ENCODE results near the gene EPHB6.

GRCh38 chr7:142918901-142919300, 64.0 kb downstream of the EPHB6 start:
- TF ChIP-seq CTCF (conservative IDR thresholded peaks at IDR 0.05; ENCODE audit: low read length), result no peak
- no peak for TF ChIP-seq EZH2phosphoT487 (IDR thresholded peaks at IDR 0.05; ENCODE audit: borderline replicate concordance, low read depth, low read length)

Measured in OCI-LY7 (cell line).